Neural crest cell (in vitro differentiated cells): Measurements from ENCODE around the gene TRIM47. TPM values are rescaled to one million over a fixed set of nuclear protein-coding genes. Genes with fewer than 3 reads are reported as not detected.

ENCODE experiments used
- DNase-seq: peaks from one replicate; pipeline ENCODE4 v3.0.0; 2021; ENCODE audit warnings: low read depth, mixed read lengths, low spot score
- H3K27ac Mint-ChIP-seq: one replicate; pipeline ENCODE4 v1.8.0; 2021; ENCODE audit warnings: mild to moderate bottlenecking, mixed read lengths; ENCODE audit not compliant: unreplicated experiment
- H3K27me3 Mint-ChIP-seq: 2 replicates; pipeline ENCODE4 v1.8.0; 2021; ENCODE audit warnings: low read depth, mild to moderate bottlenecking, mixed read lengths
- H3K36me3 Mint-ChIP-seq: 2 replicates; pipeline ENCODE4 v1.8.0; 2021; ENCODE audit warnings: low read depth, mild to moderate bottlenecking, mixed read lengths
- H3K4me1 Mint-ChIP-seq: 2 replicates; pipeline ENCODE4 v1.8.0; 2021; ENCODE audit warnings: mixed read lengths
- H3K4me3 Mint-ChIP-seq: one replicate; pipeline ENCODE4 v1.8.0; 2021; ENCODE audit warnings: mild to moderate bottlenecking, mixed read lengths
- H3K9me3 Mint-ChIP-seq: 2 replicates; pipeline ENCODE4 v1.8.0; 2021; ENCODE audit warnings: mixed read lengths
- total RNA-seq: library from RNA; stranded (reverse); gene quantifications from 2 replicates; pipeline ENCODE4 v1.2.1, GENCODE V29; 2021
- TF ChIP-seq, protein P1 (sequence below): fragments of 200-600 bp; sonication (generic); conservative IDR thresholded peaks from 2 replicates; pipeline ENCODE4 v1.5.0; 2021; ENCODE audit warnings: antibody characterized with exemption, mild to moderate bottlenecking

Gene TRIM47
- total RNA-seq, 1 donor from 2014 or later: 0.91 TPM

DNA sequence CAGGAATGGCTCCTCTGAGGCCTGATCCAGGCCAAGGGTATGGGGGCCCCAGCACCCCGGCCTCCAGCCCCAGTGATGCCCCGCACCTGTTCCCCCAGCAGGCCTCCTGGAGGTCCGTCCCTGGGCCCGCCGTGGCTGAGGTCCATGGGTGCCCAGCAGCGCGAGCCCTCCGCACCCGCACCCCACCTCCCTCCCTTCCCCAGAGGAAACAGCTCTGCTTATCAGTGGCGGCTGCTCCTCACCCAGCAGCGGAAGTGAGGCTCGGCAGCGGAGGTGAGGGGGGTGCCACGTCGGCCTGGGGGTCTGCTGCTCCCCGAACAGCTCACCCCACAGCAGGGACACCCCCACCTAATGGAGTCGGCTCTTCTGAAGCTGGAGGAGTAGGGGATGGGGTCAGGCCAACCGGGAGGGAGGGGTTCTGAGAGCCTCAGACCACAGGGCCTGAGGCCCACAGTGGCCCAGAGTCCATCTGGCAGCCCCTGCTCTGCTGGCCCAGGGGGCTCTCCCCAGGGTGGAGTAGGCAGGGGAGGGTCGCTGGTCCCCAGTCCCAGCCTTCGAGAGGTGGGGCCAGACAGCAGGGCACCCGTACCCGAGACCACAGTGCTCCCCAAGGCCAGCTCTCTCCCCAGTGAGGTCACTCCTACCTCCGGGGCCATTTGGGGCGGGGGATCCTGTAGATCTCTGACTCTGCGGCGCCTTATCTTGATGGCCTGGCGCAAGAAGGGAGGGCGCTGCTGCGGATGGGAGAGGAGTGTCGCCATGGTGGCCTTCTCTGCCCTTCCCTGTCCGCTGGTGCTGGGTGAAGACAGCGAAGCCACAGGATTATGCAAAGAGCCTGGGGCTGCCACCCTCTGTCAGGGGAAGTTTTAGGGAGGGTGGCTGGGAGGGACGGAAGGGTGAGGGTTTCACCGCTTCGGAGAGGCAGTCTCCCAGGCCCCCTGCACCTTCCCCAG is 34.5 kb downstream of the TRIM47 start, which contains the start of gene UNC13D:
TSS of gene UNC13D (minus strand) at position 828 of the 953 bp plus-strand sequence. CDS start at position 761, 67 bp downstream.
- Mint-ChIP-seq H3K27me3 (no peaks in the 10 kb centered on the region), H3K9me3 (no peaks in the 10 kb centered on the region), H3K27ac (no peak within 1 kb of the TSS), H3K4me3 (peak within 1 kb of the TSS; percentile 38), H3K4me1 (peaks cover 9% of the 10 kb centered on the region), H3K36me3 (peaks cover 3% of the 10 kb centered on the region)
- no peak for DNase-seq
- TF ChIP-seq, protein P1, sequence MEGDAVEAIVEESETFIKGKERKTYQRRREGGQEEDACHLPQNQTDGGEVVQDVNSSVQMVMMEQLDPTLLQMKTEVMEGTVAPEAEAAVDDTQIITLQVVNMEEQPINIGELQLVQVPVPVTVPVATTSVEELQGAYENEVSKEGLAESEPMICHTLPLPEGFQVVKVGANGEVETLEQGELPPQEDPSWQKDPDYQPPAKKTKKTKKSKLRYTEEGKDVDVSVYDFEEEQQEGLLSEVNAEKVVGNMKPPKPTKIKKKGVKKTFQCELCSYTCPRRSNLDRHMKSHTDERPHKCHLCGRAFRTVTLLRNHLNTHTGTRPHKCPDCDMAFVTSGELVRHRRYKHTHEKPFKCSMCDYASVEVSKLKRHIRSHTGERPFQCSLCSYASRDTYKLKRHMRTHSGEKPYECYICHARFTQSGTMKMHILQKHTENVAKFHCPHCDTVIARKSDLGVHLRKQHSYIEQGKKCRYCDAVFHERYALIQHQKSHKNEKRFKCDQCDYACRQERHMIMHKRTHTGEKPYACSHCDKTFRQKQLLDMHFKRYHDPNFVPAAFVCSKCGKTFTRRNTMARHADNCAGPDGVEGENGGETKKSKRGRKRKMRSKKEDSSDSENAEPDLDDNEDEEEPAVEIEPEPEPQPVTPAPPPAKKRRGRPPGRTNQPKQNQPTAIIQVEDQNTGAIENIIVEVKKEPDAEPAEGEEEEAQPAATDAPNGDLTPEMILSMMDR: no peak

- no peak for DNase-seq
- Mint-ChIP-seq H3K9me3 (no peaks in the 10 kb centered on the region), H3K36me3 (no peaks in the 10 kb centered on the region), H3K27me3 (no peaks in the 10 kb centered on the region), H3K27ac (no peak overlapping the region), H3K4me3 (no peak overlapping the region), H3K4me1 (peaks cover 9% of the 10 kb centered on the region)
- TF ChIP-seq, protein P1: no peak
Observed at GRCh38 chr17:75842963-75843576, 35.3 kb downstream of the TRIM47 start.

DNA sequence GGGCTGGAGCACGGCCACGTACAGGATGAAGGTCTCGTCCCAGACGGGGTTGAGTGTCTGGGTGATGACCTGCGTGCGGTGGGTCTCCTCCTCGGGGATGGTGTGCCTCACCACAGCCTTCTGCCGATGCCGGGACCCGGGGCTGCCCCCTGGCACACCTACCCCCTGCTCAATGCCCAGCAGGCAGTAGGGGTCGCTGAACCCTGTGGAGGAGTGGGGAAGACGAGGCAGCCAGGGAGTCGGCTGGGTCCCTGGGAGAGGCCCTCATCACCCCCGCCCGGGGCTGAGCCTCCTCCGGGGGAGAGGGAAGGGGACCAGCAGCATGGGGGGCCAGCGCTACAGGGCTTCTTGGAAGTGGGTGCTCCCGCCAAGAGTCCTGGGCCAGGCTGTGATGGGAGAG is 36.0 kb downstream of the TRIM47 start:
- TF ChIP-seq, protein P1: no peak
- no peaks in the 10 kb centered on the region for H3K9me3 Mint-ChIP-seq
- H3K36me3 Mint-ChIP-seq: no peaks in the 10 kb centered on the region
- no peak overlapping the region for H3K27ac Mint-ChIP-seq
- no peak for DNase-seq
- no peak overlapping the region for H3K4me3 Mint-ChIP-seq
- peaks cover 9% of the 10 kb centered on the region for H3K4me1 Mint-ChIP-seq
- H3K27me3 Mint-ChIP-seq: no peaks in the 10 kb centered on the region

GRCh38 chr17:75840799-75841164 is 37.6 kb downstream of the TRIM47 start:
- TF ChIP-seq, protein P1: no peak
- H3K4me3 Mint-ChIP-seq: no peak overlapping the region
- H3K27ac Mint-ChIP-seq: no peak overlapping the region
- H3K27me3 Mint-ChIP-seq: no peaks in the 10 kb centered on the region
- DNase-seq: no peak
- no peaks in the 10 kb centered on the region for H3K9me3 Mint-ChIP-seq
- peaks cover 6% of the 10 kb centered on the region for H3K4me1 Mint-ChIP-seq
- H3K36me3 Mint-ChIP-seq: no peaks in the 10 kb centered on the region

DNA sequence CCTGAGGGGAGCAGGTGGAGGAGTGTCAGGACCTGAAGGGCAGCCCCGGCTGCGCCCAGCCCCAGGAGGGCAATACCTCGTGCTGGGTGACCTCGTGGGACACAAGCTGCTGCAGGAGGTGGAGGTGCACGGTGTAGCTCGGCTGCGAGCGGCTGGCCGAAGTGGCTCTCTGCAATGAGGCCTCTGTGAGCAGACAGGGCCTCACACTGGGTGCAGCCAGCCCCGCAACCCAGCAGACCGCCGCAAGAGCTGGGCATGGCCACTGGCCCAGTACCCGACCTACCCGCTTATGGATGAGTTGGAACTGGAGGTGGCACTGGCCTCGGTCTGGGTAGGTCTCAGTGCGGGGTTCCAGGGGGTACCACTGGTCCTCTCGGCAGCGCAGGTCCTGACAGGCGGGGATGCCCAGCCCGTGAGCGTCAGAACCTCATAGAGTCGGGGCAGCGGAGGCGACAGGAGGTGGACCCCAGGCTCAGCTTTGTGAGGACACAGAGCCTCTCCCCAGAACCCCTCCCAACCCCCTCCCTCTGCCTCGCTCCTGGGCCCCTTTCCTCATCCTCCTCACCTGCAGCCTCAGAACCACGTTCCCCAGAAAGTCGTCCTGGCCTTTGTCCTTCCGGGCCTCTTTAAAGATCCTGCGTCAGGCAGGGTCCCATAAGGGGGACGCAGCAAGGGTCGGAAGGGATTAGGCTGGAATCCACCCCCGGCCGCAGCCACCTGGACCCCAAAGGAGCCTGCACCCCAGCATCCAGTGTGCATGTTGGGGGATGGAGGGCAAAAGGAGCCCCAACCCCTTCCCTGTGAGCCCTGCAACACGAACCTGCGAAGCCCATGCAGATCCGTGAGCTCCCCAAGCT is 38.2 kb downstream of the TRIM47 start:
- Mint-ChIP-seq H3K27ac (no peak overlapping the region), H3K27me3 (no peaks in the 10 kb centered on the region), H3K4me3 (no peak overlapping the region), H3K4me1 (no peaks in the 10 kb centered on the region), H3K9me3 (no peaks in the 10 kb centered on the region), H3K36me3 (no peaks in the 10 kb centered on the region)
- TF ChIP-seq, protein P1: no peak
- no peak for DNase-seq
